Measurements from ENCODE around the gene PLCL1. TPM values are rescaled to one million over a fixed set of nuclear protein-coding genes. Genes with fewer than 3 reads are reported as not detected.
A peak's percentile ranks its signal among the peaks of the same experiment; 100 is the strongest.

Gene PLCL1
- total RNA-seq, 3 donors from 2014 or later = 0.94 to 1.8 (median 1.2) TPM

GRCh38 chr2:197857476-197858107, 53.2 kb downstream of the PLCL1 start:
- peaks cover 4% of the 10 kb centered on the region for H3K9me3 Mint-ChIP-seq
- H3K36me3 Mint-ChIP-seq (ENCODE audit: insufficient read depth) = no peaks in the 10 kb centered on the region
- no peak overlapping the region for H3K4me3 Mint-ChIP-seq
- peaks cover 43% of the 10 kb centered on the region for H3K4me1 Mint-ChIP-seq (ENCODE audit: low read depth)
- DNase-seq (no peak), ATAC-seq (no peak)
- no peaks in the 10 kb centered on the region for H3K27me3 Mint-ChIP-seq (ENCODE audit: low read depth)

GRCh38 chr2:197858607-197859140, 54.3 kb downstream of the PLCL1 start:
- no peak for DNase-seq
- Mint-ChIP-seq H3K9me3 (peaks cover 4% of the 10 kb centered on the region), H3K4me3 (no peak overlapping the region), H3K36me3 (ENCODE audit: insufficient read depth) (no peaks in the 10 kb centered on the region), H3K4me1 (ENCODE audit: low read depth) (peaks cover 40% of the 10 kb centered on the region), H3K27me3 (ENCODE audit: low read depth) (no peaks in the 10 kb centered on the region)
- no peak for ATAC-seq

GRCh38 chr2:197862246-197862955, 58.0 kb downstream of the PLCL1 start:
- peaks cover 39% of the 10 kb centered on the region for H3K4me1 Mint-ChIP-seq (ENCODE audit: low read depth)
- DNase-seq (no peak), ATAC-seq (no peak)
- H3K9me3 Mint-ChIP-seq = peaks cover 4% of the 10 kb centered on the region
- no peaks in the 10 kb centered on the region for H3K27me3 Mint-ChIP-seq (ENCODE audit: low read depth)
- H3K4me3 Mint-ChIP-seq = no peak overlapping the region
- H3K36me3 Mint-ChIP-seq (ENCODE audit: insufficient read depth) = peaks cover 3% of the 10 kb centered on the region

- DNase-seq (no peak), ATAC-seq (no peak)
- Mint-ChIP-seq H3K4me1 (ENCODE audit: low read depth) (peaks cover 45% of the 10 kb centered on the region), H3K36me3 (ENCODE audit: insufficient read depth) (peaks cover 3% of the 10 kb centered on the region), H3K27me3 (ENCODE audit: low read depth) (no peaks in the 10 kb centered on the region), H3K4me3 (no peak overlapping the region), H3K9me3 (peaks cover 2% of the 10 kb centered on the region)
Measured at GRCh38 chr2:197863744-197864143, 59.4 kb downstream of the PLCL1 start.

- DNase-seq (no peak), ATAC-seq (no peak)
- no peak overlapping the region for H3K4me3 Mint-ChIP-seq
- H3K4me1 Mint-ChIP-seq (ENCODE audit: low read depth) = peaks cover 71% of the 10 kb centered on the region
- no peaks in the 10 kb centered on the region for H3K9me3 Mint-ChIP-seq
- H3K27me3 Mint-ChIP-seq (ENCODE audit: low read depth) = no peaks in the 10 kb centered on the region
- H3K36me3 Mint-ChIP-seq (ENCODE audit: insufficient read depth) = peaks cover 3% of the 10 kb centered on the region
Measured at GRCh38 chr2:197866455-197866854, 62.1 kb downstream of the PLCL1 start.

GRCh38 chr2:197867033-197867432, 62.6 kb downstream of the PLCL1 start:
- Mint-ChIP-seq H3K36me3 (ENCODE audit: insufficient read depth) (peaks cover 3% of the 10 kb centered on the region), H3K4me3 (no peak overlapping the region), H3K4me1 (ENCODE audit: low read depth) (peaks cover 75% of the 10 kb centered on the region), H3K9me3 (no peaks in the 10 kb centered on the region), H3K27me3 (ENCODE audit: low read depth) (no peaks in the 10 kb centered on the region)
- DNase-seq (no peak), ATAC-seq (no peak)

- Mint-ChIP-seq H3K36me3 (ENCODE audit: insufficient read depth) (peaks cover 3% of the 10 kb centered on the region), H3K4me3 (no peak overlapping the region), H3K27me3 (ENCODE audit: low read depth) (no peaks in the 10 kb centered on the region), H3K9me3 (no peaks in the 10 kb centered on the region), H3K4me1 (ENCODE audit: low read depth) (peaks cover 73% of the 10 kb centered on the region)
- ATAC-seq (peak in 1 of 2 donors; percentile 7), DNase-seq (no peak)
Measured at GRCh38 chr2:197867624-197868023, 63.2 kb downstream of the PLCL1 start.

- Mint-ChIP-seq H3K27me3 (ENCODE audit: low read depth) (no peaks in the 10 kb centered on the region), H3K4me3 (no peak overlapping the region), H3K36me3 (ENCODE audit: insufficient read depth) (peaks cover 3% of the 10 kb centered on the region), H3K4me1 (ENCODE audit: low read depth) (peaks cover 71% of the 10 kb centered on the region), H3K9me3 (no peaks in the 10 kb centered on the region)
- no peak for DNase-seq
- no peak for ATAC-seq
Measured at GRCh38 chr2:197868206-197868605, 63.8 kb downstream of the PLCL1 start.

- peaks cover 72% of the 10 kb centered on the region for H3K4me1 Mint-ChIP-seq (ENCODE audit: low read depth)
- H3K4me3 Mint-ChIP-seq = no peak overlapping the region
- H3K9me3 Mint-ChIP-seq = no peaks in the 10 kb centered on the region
- H3K36me3 Mint-ChIP-seq (ENCODE audit: insufficient read depth) = peaks cover 3% of the 10 kb centered on the region
- no peaks in the 10 kb centered on the region for H3K27me3 Mint-ChIP-seq (ENCODE audit: low read depth)
- DNase-seq = no peak
- no peak for ATAC-seq
Measured at GRCh38 chr2:197869041-197869440, 64.6 kb downstream of the PLCL1 start.

GRCh38 chr2:197869501-197870111, 65.2 kb downstream of the PLCL1 start:
- Mint-ChIP-seq H3K9me3 (no peaks in the 10 kb centered on the region), H3K4me3 (peak overlapping the region; percentile 72), H3K36me3 (ENCODE audit: insufficient read depth) (peaks cover 3% of the 10 kb centered on the region), H3K4me1 (ENCODE audit: low read depth) (peaks cover 69% of the 10 kb centered on the region), H3K27me3 (ENCODE audit: low read depth) (no peaks in the 10 kb centered on the region)
- ATAC-seq = peak; percentile 82 to 85
- DNase-seq = peak; percentile 43

GRCh38 chr2:197870137-197870536, 65.7 kb downstream of the PLCL1 start:
- Mint-ChIP-seq H3K9me3 (no peaks in the 10 kb centered on the region), H3K36me3 (ENCODE audit: insufficient read depth) (peaks cover 3% of the 10 kb centered on the region), H3K4me3 (peak overlapping the region; percentile 72), H3K4me1 (ENCODE audit: low read depth) (peaks cover 66% of the 10 kb centered on the region), H3K27me3 (ENCODE audit: low read depth) (no peaks in the 10 kb centered on the region)
- DNase-seq = no peak
- no peak for ATAC-seq

GRCh38 chr2:197871780-197872456, 67.5 kb downstream of the PLCL1 start:
- DNase-seq (no peak), ATAC-seq (no peak)
- Mint-ChIP-seq H3K9me3 (no peaks in the 10 kb centered on the region), H3K36me3 (ENCODE audit: insufficient read depth) (no peaks in the 10 kb centered on the region), H3K27me3 (ENCODE audit: low read depth) (no peaks in the 10 kb centered on the region), H3K4me1 (ENCODE audit: low read depth) (peaks cover 67% of the 10 kb centered on the region), H3K4me3 (no peak overlapping the region)

GRCh38 chr2:197873293-197873701, 68.9 kb downstream of the PLCL1 start:
- no peaks in the 10 kb centered on the region for H3K36me3 Mint-ChIP-seq (ENCODE audit: insufficient read depth)
- H3K9me3 Mint-ChIP-seq = no peaks in the 10 kb centered on the region
- ATAC-seq (no peak), DNase-seq (no peak)
- no peaks in the 10 kb centered on the region for H3K27me3 Mint-ChIP-seq (ENCODE audit: low read depth)
- H3K4me3 Mint-ChIP-seq = no peak overlapping the region
- H3K4me1 Mint-ChIP-seq (ENCODE audit: low read depth) = peaks cover 56% of the 10 kb centered on the region

- no peak for ATAC-seq
- no peaks in the 10 kb centered on the region for H3K27me3 Mint-ChIP-seq (ENCODE audit: low read depth)
- no peak overlapping the region for H3K4me3 Mint-ChIP-seq
- no peaks in the 10 kb centered on the region for H3K9me3 Mint-ChIP-seq
- no peaks in the 10 kb centered on the region for H3K36me3 Mint-ChIP-seq (ENCODE audit: insufficient read depth)
- DNase-seq = no peak
- H3K4me1 Mint-ChIP-seq (ENCODE audit: low read depth) = peaks cover 39% of the 10 kb centered on the region
Measured at GRCh38 chr2:197875763-197876162, 71.4 kb downstream of the PLCL1 start.

Data from activated T-cell treated with anti-CD3 and anti-CD28 coated beads, Interleukin-2, amount 50 U/mL, for 4 hours (primary cell).